ENCODE results near the gene HEXA.

HEXA gene

GRCh38 chr15:72404841-72405240 is 29.0 kb upstream of the HEXA start:
- no peaks in the 10 kb centered on the region for H3K27me3 ChIP-seq (ENCODE audit: insufficient read depth, low read length, poor library complexity, severe bottlenecking)
- no peaks in the 10 kb centered on the region for H3F3A ChIP-seq (ENCODE audit: low read depth)
- H2AFZ ChIP-seq (ENCODE audit: low read length) = no peak overlapping the region
- H3K4me2 ChIP-seq (ENCODE audit: low read depth, low read length, poor library complexity, severe bottlenecking) = no peak overlapping the region
- TF ChIP-seq EZH2phosphoT487 (IDR thresholded peaks at IDR 0.05; ENCODE audit: borderline replicate concordance) (no peak), CTCF (conservative IDR thresholded peaks at IDR 0.05; ENCODE audit: low read length) (no peak)
- no peaks in the 10 kb centered on the region for H3K79me2 ChIP-seq (ENCODE audit: insufficient read depth, low read length)
- no peaks in the 10 kb centered on the region for H3K36me3 ChIP-seq (ENCODE audit: insufficient read depth, low read length)
- H3K9me3 ChIP-seq (ENCODE audit: insufficient read depth, low read depth, low read length) = no peaks in the 10 kb centered on the region
- H3K9me2 ChIP-seq (replicated peaks; ENCODE audit: low read depth, low read length) = no peaks in the 10 kb centered on the region
- no peaks in the 10 kb centered on the region for H3K4me1 ChIP-seq (ENCODE audit: insufficient read depth, low read length, poor library complexity, severe bottlenecking)
- H4K20me1 ChIP-seq (ENCODE audit: insufficient read depth, low read length, poor library complexity, severe bottlenecking) = no peaks in the 10 kb centered on the region
- H3K9ac ChIP-seq (ENCODE audit: low read depth, low read length, poor library complexity, severe bottlenecking) = no peak overlapping the region
- no peak overlapping the region for H3K4me3 ChIP-seq (ENCODE audit: low read length, poor library complexity, severe bottlenecking)

GRCh38 chr15:72404356-72404755 is 28.5 kb upstream of the HEXA start:
- Histone ChIP-seq H3K4me1 (ENCODE audit: insufficient read depth, low read length, poor library complexity, severe bottlenecking) (no peaks in the 10 kb centered on the region), H3F3A (ENCODE audit: low read depth) (no peaks in the 10 kb centered on the region), H3K27me3 (ENCODE audit: insufficient read depth, low read length, poor library complexity, severe bottlenecking) (no peaks in the 10 kb centered on the region), H3K4me2 (ENCODE audit: low read depth, low read length, poor library complexity, severe bottlenecking) (no peak overlapping the region), H3K36me3 (ENCODE audit: insufficient read depth, low read length) (no peaks in the 10 kb centered on the region), H3K9ac (ENCODE audit: low read depth, low read length, poor library complexity, severe bottlenecking) (no peak overlapping the region), H3K79me2 (ENCODE audit: insufficient read depth, low read length) (no peaks in the 10 kb centered on the region), H4K20me1 (ENCODE audit: insufficient read depth, low read length, poor library complexity, severe bottlenecking) (no peaks in the 10 kb centered on the region), H3K9me3 (ENCODE audit: insufficient read depth, low read depth, low read length) (no peaks in the 10 kb centered on the region), H3K4me3 (ENCODE audit: low read length, poor library complexity, severe bottlenecking) (no peak overlapping the region), H3K9me2 (replicated peaks; ENCODE audit: low read depth, low read length) (no peaks in the 10 kb centered on the region), H2AFZ (ENCODE audit: low read length) (no peak overlapping the region)
- TF ChIP-seq CTCF (conservative IDR thresholded peaks at IDR 0.05; ENCODE audit: low read length) (no peak), EZH2phosphoT487 (IDR thresholded peaks at IDR 0.05; ENCODE audit: borderline replicate concordance) (no peak)

GRCh38 chr15:72402726-72403125 is 26.9 kb upstream of the HEXA start:
- Histone ChIP-seq H3K9me2 (replicated peaks; ENCODE audit: low read depth, low read length) (no peaks in the 10 kb centered on the region), H3K4me2 (ENCODE audit: low read depth, low read length, poor library complexity, severe bottlenecking) (no peak overlapping the region), H3K4me3 (ENCODE audit: low read length, poor library complexity, severe bottlenecking) (no peak overlapping the region), H3K36me3 (ENCODE audit: insufficient read depth, low read length) (no peaks in the 10 kb centered on the region), H3K27me3 (ENCODE audit: insufficient read depth, low read length, poor library complexity, severe bottlenecking) (no peaks in the 10 kb centered on the region), H4K20me1 (ENCODE audit: insufficient read depth, low read length, poor library complexity, severe bottlenecking) (no peaks in the 10 kb centered on the region), H3K9me3 (ENCODE audit: insufficient read depth, low read depth, low read length) (no peaks in the 10 kb centered on the region), H3F3A (ENCODE audit: low read depth) (no peaks in the 10 kb centered on the region), H2AFZ (ENCODE audit: low read length) (no peak overlapping the region), H3K4me1 (ENCODE audit: insufficient read depth, low read length, poor library complexity, severe bottlenecking) (no peaks in the 10 kb centered on the region), H3K79me2 (ENCODE audit: insufficient read depth, low read length) (no peaks in the 10 kb centered on the region), H3K9ac (ENCODE audit: low read depth, low read length, poor library complexity, severe bottlenecking) (no peak overlapping the region)
- TF ChIP-seq CTCF (conservative IDR thresholded peaks at IDR 0.05; ENCODE audit: low read length) = no peak
- no peak for TF ChIP-seq EZH2phosphoT487 (IDR thresholded peaks at IDR 0.05; ENCODE audit: borderline replicate concordance)

Measured in Loucy (cell line).